ENCODE data around the gene RAD51B.

- TF ChIP-seq CTCF (IDR thresholded peaks at IDR 0.05) (no peak), TCF7L2 (IDR thresholded peaks at IDR 0.05; ENCODE audit: low read depth, low read length) (no peak), SIN3A (IDR thresholded peaks at IDR 0.05; ENCODE audit: borderline replicate concordance, insufficient read depth, low read depth, low read length) (no peak), REST (IDR thresholded peaks at IDR 0.05; ENCODE audit: insufficient read depth in 1 of 2, low read depth in 2 of 2, low read length in 1 of 2) (no peak), POLR2AphosphoS5 (IDR thresholded peaks at IDR 0.05; ENCODE audit: low read depth, low read length) (no peak)
Observed at GRCh38 chr14:68593806-68594536, 774.4 kb downstream of the RAD51B start.
